K562 (cell line): Measurements from ENCODE around the gene DNAJC6. TPM values are rescaled to one million over a fixed set of nuclear protein-coding genes. Genes with fewer than 3 reads are reported as not detected.

Experiments used
- ATAC-seq: fragments of 200-7000 bp; cut with Tn5 transposase; 3 replicates; pipeline ENCODE4 v1.9.1; 2020; ENCODE audit warnings: moderate library complexity
- BruUV-seq: library from RNA; stranded (reverse); fragments of 400-500 nt; replicated peaks from 2 replicates; lab custom pipeline; 2021; lab: Mats Ljungman, UMichigan
- CTCF ChIA-PET: fragments of 300-600 bp; formaldehyde crosslinking; extraction: SDS; loops from one replicate; lab custom pipeline; 2021; ENCODE audit warnings: low intra/inter-chr PET ratio; lab: Yijun Ruan, JAX
- POLR2A ChIA-PET: fragments of 300-600, 350-650 bp; sonication (Branson Sonifier 250); formaldehyde crosslinking; extraction: SDS; loops from one replicate; lab custom pipeline; 2021; ENCODE audit warnings: antibody characterized with exemption, inconsistent platforms; lab: Yijun Ruan, JAX
- DNase-seq, 4 experiments: peaks; one replicate each; pipeline versions ENCODE4 v3.0.0 to v3.0.0-alpha.2; 2011 to 2018; ENCODE audit warnings: low spot score in 3 of 4, mixed read lengths in 3 of 4; ENCODE audit errors: extremely low read depth in 1 of 4
- FAIRE-seq: peaks from 2 replicates; lab custom pipeline; 2011; peaks lifted over from hg19 to GRCh38; lab: Jason Lieb, UNC
- H2AFZ ChIP-seq: 2 replicates; pipeline ENCODE4 v1.6.0; 2011; ENCODE audit warnings: low read depth, low read length, control low read depth, inconsistent platforms
- H3K27ac ChIP-seq: fragments of 200-600 bp; 3 replicates; pipeline ENCODE4 v1.8.0; 2011; ENCODE audit warnings: low read depth, mild to moderate bottlenecking, control low read depth, inconsistent platforms, low read length, moderate library complexity, mixed read lengths; ENCODE audit errors: extremely low read depth
- H3K27me3 ChIP-seq, 2 experiments: fragments of 300-600 bp in 1 of 2; 2 replicates in 1 of 2; 3 replicates in 1 of 2; pipeline versions ENCODE4 v1.6.0 to v1.8.0; 2011; ENCODE audit warnings: inconsistent platforms in 2 of 2, low read length in 2 of 2, mild to moderate bottlenecking in 1 of 2, mixed read lengths in 1 of 2, moderate library complexity in 1 of 2; ENCODE audit not compliant: control insufficient read depth in 2 of 2, insufficient read depth in 2 of 2
- H3K36me3 ChIP-seq: fragments of 300-600 bp; 3 replicates; pipeline ENCODE4 v1.8.0; 2011; ENCODE audit warnings: mild to moderate bottlenecking, low read length, inconsistent platforms; ENCODE audit not compliant: control insufficient read depth, insufficient read depth
- H3K4me1 ChIP-seq, 2 experiments: fragments of 200-600 bp in 1 of 2; replicated peaks in 1 of 2; 2 replicates in 1 of 2; 3 replicates in 1 of 2; pipeline versions ENCODE4 v1.5.1 to v1.8.0; 2011; ENCODE audit warnings: inconsistent platforms in 2 of 2, low read length in 2 of 2, mild to moderate bottlenecking in 1 of 2, mixed read lengths in 1 of 2, moderate library complexity in 1 of 2; ENCODE audit not compliant: control insufficient read depth in 2 of 2, insufficient read depth in 2 of 2
- H3K4me2 ChIP-seq: 2 replicates; pipeline ENCODE4 v1.6.1; 2011; ENCODE audit warnings: low read length, control low read depth, inconsistent platforms, mixed read lengths; ENCODE audit not compliant: insufficient read depth
- H3K4me3 ChIP-seq: fragments of 200-600 bp; sonication (generic), shearing (Covaris generic); 2 replicates; pipeline ENCODE4 v1.5.1; 2016; ENCODE audit warnings: control low read depth, inconsistent platforms
- H3K79me2 ChIP-seq: fragments of 200-600 bp; 3 replicates; pipeline ENCODE4 v1.8.0; 2011; ENCODE audit warnings: low read length, inconsistent platforms; ENCODE audit not compliant: control insufficient read depth, insufficient read depth
- H3K9ac ChIP-seq, 2 experiments: 2 replicates each; pipeline versions ENCODE4 v1.6.0 to v1.6.1; 2011; ENCODE audit warnings: low read depth in 2 of 2, low read length in 2 of 2, control low read depth in 1 of 2, inconsistent platforms in 1 of 2, mild to moderate bottlenecking in 1 of 2, mixed read lengths in 1 of 2; ENCODE audit not compliant: insufficient read depth in 1 of 2
- H3K9me1 ChIP-seq: one replicate; pipeline ENCODE4 v1.6.0; 2011; ENCODE audit warnings: inconsistent platforms, mild to moderate bottlenecking, low read length, moderate library complexity; ENCODE audit not compliant: control insufficient read depth, insufficient read depth
- H3K9me3 ChIP-seq: replicated peaks from 2 replicates; pipeline ENCODE4 v1.5.1; 2011; ENCODE audit warnings: low read depth, low read length, inconsistent platforms; ENCODE audit not compliant: control insufficient read depth, insufficient read depth
- H4K20me1 ChIP-seq: replicated peaks from 2 replicates; pipeline ENCODE4 v1.6.1; 2011; ENCODE audit warnings: low read length, inconsistent platforms, mixed read lengths; ENCODE audit not compliant: control insufficient read depth, insufficient read depth
- ATF1 ChIP-seq, 2 experiments: fragments of 450-650 bp in 1 of 2; IDR thresholded peaks; 2 replicates each; pipeline ENCODE4 v1.6.1; 2016; ENCODE audit warnings: missing compliant biosample characterization in 1 of 2, missing genetic modification characterization in 1 of 2
- BCOR ChIP-seq: fragments of 450-650 bp; IDR thresholded peaks from 2 replicates; pipeline ENCODE4 v1.6.1; 2016
- CBX3 ChIP-seq, 2 experiments: IDR thresholded peaks; 1 replicate in 1 of 2; 2 replicates in 1 of 2; pipeline ENCODE4 v1.6.1; 2012; ENCODE audit warnings: inconsistent platforms in 2 of 2, low read length in 2 of 2, borderline replicate concordance in 1 of 2, control low read depth in 1 of 2
- DEAF1 ChIP-seq: fragments of 450-650 bp; formaldehyde crosslinking; IDR thresholded peaks from 2 replicates; pipeline ENCODE4 v1.4.0; 2020; ENCODE audit warnings: mild to moderate bottlenecking, moderate library complexity
- GTF3C2 ChIP-seq: IDR thresholded peaks from 3 replicates; pipeline ENCODE4 v1.6.1; 2011; ENCODE audit warnings: borderline replicate concordance, mild to moderate bottlenecking, moderate library complexity; ENCODE audit not compliant: insufficient read length; ENCODE audit errors: extremely low read depth
- MIER1 ChIP-seq: fragments of 450-650 bp; IDR thresholded peaks from 2 replicates; pipeline ENCODE4 v1.6.1; 2016; ENCODE audit warnings: antibody characterized with exemption, mild to moderate bottlenecking, low read depth
- RBM14 ChIP-seq: fragments of 200-400 bp; formaldehyde crosslinking; IDR thresholded peaks from 2 replicates; pipeline ENCODE4 v1.6.1; 2018; ENCODE audit warnings: low read depth, mild to moderate bottlenecking, low read length, moderate library complexity, borderline replicate concordance; ENCODE audit not compliant: insufficient read depth
- RHOXF2B ChIP-seq: fragments of 250-450 bp; sonication (Bioruptor Pico); conservative IDR thresholded peaks from 2 replicates; pipeline ENCODE4 v1.5.1; 2021
- SMARCC2 ChIP-seq: fragments of 450-650 bp; IDR thresholded peaks from 2 replicates; pipeline ENCODE4 v1.6.1; 2017; ENCODE audit warnings: antibody characterized with exemption, moderate library complexity, mild to moderate bottlenecking, low read depth
- ZBTB34 ChIP-seq: fragments of 250-450 bp; sonication (Bioruptor Pico); IDR thresholded peaks from 2 replicates; pipeline ENCODE4 v1.8.0; 2021; ENCODE audit warnings: mild to moderate bottlenecking, moderate library complexity
- ZFX ChIP-seq: sonication (generic); formaldehyde crosslinking; IDR thresholded peaks from 2 replicates; pipeline ENCODE4 v1.8.0; 2022; ENCODE audit warnings: mild to moderate bottlenecking, missing genetic modification reagents, moderate library complexity
- ZNF217 ChIP-seq: sonication (generic); formaldehyde crosslinking; IDR thresholded peaks from 2 replicates; pipeline ENCODE4 v1.8.0; 2022; ENCODE audit warnings: mild to moderate bottlenecking, missing genetic modification reagents
- ZNF282 ChIP-seq: sonication (generic); formaldehyde crosslinking; IDR thresholded peaks from 2 replicates; pipeline ENCODE4 v1.8.1; 2023; ENCODE audit warnings: missing genetic modification reagents
- ZNF41 ChIP-seq: fragments of 250-450 bp; sonication (Bioruptor Pico); conservative IDR thresholded peaks from 2 replicates; pipeline ENCODE4 v1.4.0; 2020; ENCODE audit warnings: mild to moderate bottlenecking
- ZNF696 ChIP-seq: fragments of 250-450 bp; sonication (Bioruptor Pico); conservative IDR thresholded peaks from 2 replicates; pipeline ENCODE4 v1.4.0; 2020; ENCODE audit warnings: mild to moderate bottlenecking, moderate library complexity
- whole genome bisulfite sequencing: fragments of 100-300 bp; shearing (Covaris generic); methylation state at CpG from one replicate; pipeline ENCODE4 v1.1.6; 2016; ENCODE audit warnings: low coverage, mixed read lengths; ENCODE audit not compliant: insufficient coverage; ENCODE audit errors: missing lambda C conversion rate; 5-methylcytosine and 5-hydroxymethylcytosine counted together
- in situ Hi-C: fragments of 300-500 bp; cut with MboI; formaldehyde crosslinking; loops from 4 replicates; pipeline ENCODE4 v1.15.0; 2018; ENCODE audit warnings: inconsistent platforms, mixed read lengths
- intact Hi-C: fragments of 100-400 bp; cut with micrococcal nuclease; formaldehyde crosslinking; loops from 2 replicates; pipeline ENCODE4 v1.14.2; 2022
- polyA plus RNA-seq, 8 experiments: library from polyadenylated mRNA; depleted of rRNA in 4 of 8; stranded (reverse) in 5 of 8; unstranded in 3 of 8; fragments of >200 nt; fragmentation: Nextera tagmentation in 2 of 8; fragmentation: Illumina TruSeq in 1 of 8; extraction: Ambion mirVana in 2 of 8; extraction: Trizol in 1 of 8; gene quantifications; 2 replicates each; pipeline versions ENCODE4 v1.2.1 to v1.2.3, GENCODE V29; 2011 to 2014; ENCODE audit warnings: inconsistent platforms in 1 of 8, missing spikeins in 1 of 8
- total RNA-seq, 7 experiments: library from RNA; depleted of rRNA in 6 of 7; stranded (reverse); fragments of >200 nt in 6 of 7; fragmentation: Illumina TruSeq in 2 of 7; extraction: Trizol in 2 of 7; gene quantifications; 2 replicates each; pipeline versions ENCODE4 v1.2.1 to v1.2.3, GENCODE V29; 2011 to 2021; ENCODE audit warnings: low replicate concordance in 1 of 7

The DNAJC6 gene
- total and polyA plus RNA-seq, 9 of the 15 experiments (the other 6 are each of a cell fraction or from before 2014, with no cell fraction given) = 6.7 to 78.7 (median 28.0) TPM

GRCh38 chr1:65425006-65425405 lies 115.7 kb downstream of the DNAJC6 start:
- Histone ChIP-seq H3K9me1 (no peaks in the 10 kb centered on the region), H4K20me1 (peaks cover 3% of the 10 kb centered on the region; the same call in 1 of the 2 replicates), H3K9me3 (no peaks in the 10 kb centered on the region), H3K79me2 (peaks cover 84% of the 10 kb centered on the region), H3K27ac (no peak overlapping the region), H3K4me2 (no peak overlapping the region), H3K4me3 (no peak overlapping the region), H3K4me1 (peaks cover 9 to 40% of the 10 kb centered on the region in 2 experiments), H3K36me3 (peaks cover 66% of the 10 kb centered on the region), H3K27me3 (no peaks in the 10 kb centered on the region), H3K9ac (no peak overlapping the region), H2AFZ (no peak overlapping the region)
- ATAC-seq (no peak), FAIRE-seq (no peak), DNase-seq (no peak)
- in situ Hi-C loops = loop anchor here (10.0 kb wide), 1 partner anchor 360 kb away; no protein-coding TSS in a partner anchor
- ChIA-PET POLR2A (no interaction called here), CTCF (no interaction called here)
- no TSS peak for BruUV-seq
- TF ChIP-seq BCOR (no peak), ZFX (no peak), GTF3C2 (no peak), RBM14 (no peak), CBX3 (IDR thresholded peaks at IDR 0.05; ENCODE audit: borderline replicate concordance in 1 of 2, low read length in 2 of 2) (no peak), ZNF282 (CRISPR knock-in tag) (no peak), ZBTB34 (no peak), SMARCC2 (no peak), ZNF217 (CRISPR knock-in tag) (no peak), ZNF696 (no peak), ZNF41 (CRISPR knock-in tag) (no peak), DEAF1 (no peak), MIER1 (no peak), RHOXF2B (CRISPR knock-in tag) (no peak), ATF1 (CRISPR knock-in tag; IDR thresholded peaks at IDR 0.05) (no peak), ATF1 (tag; IDR thresholded peaks at IDR 0.05) (no peak)
- WGBS = 83% methylated on average over 2 of the region's 2 CpGs
- intact Hi-C loops = no loop called here
